Pancreas (tissue), 10 donors: Measurements from ENCODE around the gene ATG9A. TPM values are rescaled to one million over a fixed set of nuclear protein-coding genes. Genes with fewer than 3 reads are reported as not detected.

ENCODE experiments used
- ATAC-seq, 4 donors: fragments of 200-7000 bp; cut with Tn5 transposase; one replicate each; pipeline versions ENCODE4 v1.8.0 to v1.9.1; 2020; ENCODE audit warnings: mild to moderate bottlenecking in 4 of 4, moderate library complexity in 4 of 4
- DNase-seq, 6 donors: peaks; one replicate each; pipeline ENCODE4 v3.0.0-alpha.2; 2020
- FAIRE-seq: peaks from 2 replicates; lab custom pipeline; 2012; peaks lifted over from hg19 to GRCh38; lab: Jason Lieb, UNC
- H3K27ac ChIP-seq, 4 donors: fragments of 200-600 bp; sonication (generic); 1 replicate in 3 of 4; 2 replicates in 1 of 4; pipeline versions ENCODE4 v1.5.0 to v1.8.0; 2020
- H3K27me3 ChIP-seq, 4 donors: fragments of 200-600 bp; one replicate each; pipeline ENCODE4 v1.8.0; 2021
- H3K36me3 ChIP-seq, 3 donors: fragments of 200-600 bp; sonication (generic) in 1 of 3; one replicate each; pipeline versions ENCODE4 v1.5.0 to v1.8.0; 2020 to 2021
- H3K4me1 ChIP-seq, 3 donors: fragments of 200-600 bp; one replicate each; pipeline ENCODE4 v1.8.0; 2021
- H3K4me3 ChIP-seq, 4 donors: fragments of 200-600 bp; sonication (generic) in 2 of 4; one replicate each; pipeline versions ENCODE4 v1.5.0 to v1.8.0; 2020 to 2021
- H3K9me3 ChIP-seq, 4 donors: fragments of 200-600 bp; one replicate each; pipeline ENCODE4 v1.8.0; 2021
- CTCF ChIP-seq, 4 donors: fragments of 200-600 bp; sonication (generic) in 3 of 4; IDR thresholded peaks; one replicate each; pipeline versions ENCODE4 v1.5.0 to v1.8.0; 2021; ENCODE audit warnings: antibody characterized with exemption in 4 of 4
- WGBS, 2 donors: extraction: QIAGEN DNeasy Blood & Tissue Kit; methylation state at CpG; one replicate each; pipeline ENCODE4 v1.1.7; 2013; 5-methylcytosine and 5-hydroxymethylcytosine counted together
- intact Hi-C, 3 donors: fragments of 100-400 bp; cut with DNase I; formaldehyde crosslinking; loops; one replicate each; pipeline versions ENCODE4 v1.11.1 to v1.14.2; 2022
- polyA plus RNA-seq, 2 donors: library from polyadenylated mRNA; stranded (reverse); fragments of 200-250 nt; gene quantifications; one replicate each; pipeline ENCODE4 v1.2.3, GENCODE V29; 2013
- total RNA-seq, 6 donors: library from RNA; stranded (reverse); fragmentation: NEBNext Ultra II Directional in 4 of 6; extraction: Animal tissue kit (Norgen Biotek cat#: 25700) in 4 of 6; gene quantifications; one replicate each; pipeline versions ENCODE4 v1.2.1 to v1.2.4, GENCODE V29; 2021 to 2023
- donor health status: healthy with polysubstance abuse.
- donor health status: DM: no; HTN: no; CAD: no; lungs with moderate emphysema.
- donor health status: DM: no; HTN: no; CAD: no.
- donor health status: control.
- donor health status: control.
- donor health status: Bipolar disorder and iron deficiency.
- donor health status: DM: yes; HTN: yes; CAD: no.
- donor health status: DM: no; HTN: no; CAD: no.
- donor health status: DM: no; HTN: no; CAD: no.
- donor health status: DM: yes; HTN: yes; CAD: no.

The ATG9A gene
- total and polyA plus RNA-seq, 8 donors, result 12.1 to 25.5 (median 18.5) TPM

- ATAC-seq, result no peak
- no peak for DNase-seq
- intact Hi-C loops, result no loop called here
- H3K4me1 ChIP-seq, result peaks cover 7 to 20% (median 17%) of the 10 kb centered on the region in 3 donors
- no peaks in the 10 kb centered on the region for H3K9me3 ChIP-seq
- FAIRE-seq, result no peak
- 82 to 84% methylated on average over 6 of the region's 6 CpGs for WGBS, 2 donors
- H3K27ac ChIP-seq, result no peak overlapping the region
- no peak for TF ChIP-seq CTCF (IDR thresholded peaks at IDR 0.05)
- no peaks in the 10 kb centered on the region for H3K27me3 ChIP-seq
- H3K36me3 ChIP-seq, result peaks cover under 1 to 26% (median 2%) of the 10 kb centered on the region in 3 donors
- H3K4me3 ChIP-seq, result no peak overlapping the region
Measured at GRCh38 chr2:219216535-219216915, 12.9 kb downstream of the ATG9A start.

GRCh38 chr2:219215871-219216534, 13.4 kb downstream of the ATG9A start:
- WGBS, 2 donors, result 88 to 92% methylated on average over 26 to 27 of the region's 27 CpGs
- Histone ChIP-seq H3K9me3 (no peaks in the 10 kb centered on the region), H3K36me3 (peaks cover 0 to 21% (median 0%) of the 10 kb centered on the region in 3 donors), H3K4me1 (peaks cover 7 to 20% (median 17%) of the 10 kb centered on the region in 3 donors), H3K27ac (no peak overlapping the region), H3K27me3 (no peaks in the 10 kb centered on the region), H3K4me3 (no peak overlapping the region)
- ATAC-seq (no peak), DNase-seq (peak in 1 of 6 donors; percentile 70), FAIRE-seq (no peak)
- intact Hi-C loops, result no loop called here
- no peak for TF ChIP-seq CTCF (IDR thresholded peaks at IDR 0.05)

GRCh38 chr2:219214786-219215185, 14.7 kb downstream of the ATG9A start:
- DNase-seq (no peak), ATAC-seq (no peak), FAIRE-seq (no peak)
- Histone ChIP-seq H3K4me3 (no peak overlapping the region), H3K27me3 (no peaks in the 10 kb centered on the region), H3K27ac (no peak overlapping the region), H3K4me1 (peaks cover 7 to 20% (median 17%) of the 10 kb centered on the region in 3 donors), H3K9me3 (no peaks in the 10 kb centered on the region), H3K36me3 (peaks cover 0 to 11% (median 0%) of the 10 kb centered on the region in 3 donors)
- 88 to 94% methylated on average over 6 of the region's 6 CpGs for WGBS, 2 donors
- no peak for TF ChIP-seq CTCF (IDR thresholded peaks at IDR 0.05)
- intact Hi-C loops, result no loop called here

- Histone ChIP-seq H3K4me1 (peaks cover 1 to 15% (median 12%) of the 10 kb centered on the region in 3 donors), H3K27ac (no peak overlapping the region), H3K27me3 (no peaks in the 10 kb centered on the region), H3K4me3 (no peak overlapping the region), H3K36me3 (peaks cover 0 to 8% (median 0%) of the 10 kb centered on the region in 3 donors), H3K9me3 (no peaks in the 10 kb centered on the region)
- no peak for TF ChIP-seq CTCF (IDR thresholded peaks at IDR 0.05)
- FAIRE-seq (no peak), DNase-seq (no peak), ATAC-seq (no peak)
- intact Hi-C loops, result no loop called here
- WGBS, 2 donors, result 93 to 96% methylated on average over 15 of the region's 15 CpGs
Measured at GRCh38 chr2:219214141-219214540, 15.3 kb downstream of the ATG9A start.

- Histone ChIP-seq H3K9me3 (no peaks in the 10 kb centered on the region), H3K4me3 (no peak overlapping the region), H3K27me3 (no peaks in the 10 kb centered on the region), H3K36me3 (peaks cover 0 to 8% (median 0%) of the 10 kb centered on the region in 3 donors), H3K27ac (no peak overlapping the region), H3K4me1 (peaks cover 0 to 13% (median 12%) of the 10 kb centered on the region in 3 donors)
- TF ChIP-seq CTCF (IDR thresholded peaks at IDR 0.05), result no peak
- ATAC-seq, result no peak
- intact Hi-C loops, result no loop called here
- 92 to 96% methylated on average over 10 of the region's 10 CpGs for WGBS, 2 donors
- FAIRE-seq, result no peak
- no peak for DNase-seq
Measured at GRCh38 chr2:219213486-219214071, 15.9 kb downstream of the ATG9A start.
